Type B pancreatic cell (in vitro differentiated cells): ENCODE data around the gene RNASE7. TPM values are rescaled to one million over a fixed set of nuclear protein-coding genes. Genes with fewer than 3 reads are reported as not detected.

Experiments used
- DNase-seq: peaks from one replicate; pipeline ENCODE4 v3.0.0; 2021; ENCODE audit warnings: mixed read lengths; ENCODE audit not compliant: unreplicated experiment; ENCODE audit errors: extremely low spot score
- H3K27ac Mint-ChIP-seq: 2 replicates; pipeline ENCODE4 v1.8.0; 2021; ENCODE audit warnings: mild to moderate bottlenecking, mixed read lengths
- H3K27me3 Mint-ChIP-seq: 2 replicates; pipeline ENCODE4 v1.8.0; 2021; ENCODE audit warnings: mixed read lengths
- H3K36me3 Mint-ChIP-seq: 2 replicates; pipeline ENCODE4 v1.8.0; 2021; ENCODE audit warnings: mixed read lengths
- H3K4me1 Mint-ChIP-seq: one replicate; pipeline ENCODE4 v1.8.0; 2021; ENCODE audit warnings: mixed read lengths; ENCODE audit not compliant: unreplicated experiment
- H3K4me3 Mint-ChIP-seq: 2 replicates; pipeline ENCODE4 v1.8.0; 2021; ENCODE audit warnings: mild to moderate bottlenecking, mixed read lengths
- H3K9me3 Mint-ChIP-seq: 2 replicates; pipeline ENCODE4 v1.8.0; 2021; ENCODE audit warnings: mixed read lengths
- total RNA-seq: library from RNA; stranded (reverse); gene quantifications from 2 replicates; pipeline ENCODE4 v1.2.1, GENCODE V29; 2021; ENCODE audit warnings: low replicate concordance
- TF ChIP-seq, protein P1 (sequence below): fragments of 200-600 bp; sonication (generic); conservative IDR thresholded peaks from 2 replicates; pipeline ENCODE4 v1.5.0; 2021; ENCODE audit warnings: antibody characterized with exemption, mild to moderate bottlenecking

The RNASE7 gene
- total RNA-seq, 1 donor from 2014 or later = not detected

DNA sequence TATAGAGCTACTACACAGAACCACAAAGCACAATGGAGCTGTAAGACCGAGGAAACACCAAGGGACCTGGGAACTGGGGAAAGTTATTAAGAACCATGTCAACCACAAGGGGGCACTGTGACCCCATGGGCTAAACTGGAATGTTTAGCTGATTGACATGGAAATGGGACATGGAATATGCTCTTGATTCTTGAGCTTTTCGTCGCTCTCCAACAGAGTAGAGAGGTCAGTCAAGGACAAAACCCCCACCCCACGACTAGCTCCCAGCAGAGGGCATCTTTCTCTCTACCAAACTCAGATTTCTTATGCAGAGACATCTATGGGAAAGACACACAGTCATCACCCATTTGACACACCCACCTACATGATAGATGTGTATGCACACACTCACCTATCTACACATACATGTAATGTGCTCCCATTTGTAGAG lies 27.4 kb upstream of the RNASE7 start:
- peak; percentile 87 for DNase-seq
- H3K27me3 Mint-ChIP-seq = peaks cover 6% of the 10 kb centered on the region
- no peaks in the 10 kb centered on the region for H3K9me3 Mint-ChIP-seq
- H3K4me3 Mint-ChIP-seq = no peak overlapping the region
- no peaks in the 10 kb centered on the region for H3K36me3 Mint-ChIP-seq
- peak overlapping the region; percentile 47 for H3K27ac Mint-ChIP-seq
- H3K4me1 Mint-ChIP-seq = peaks cover 13% of the 10 kb centered on the region
- TF ChIP-seq, protein P1, sequence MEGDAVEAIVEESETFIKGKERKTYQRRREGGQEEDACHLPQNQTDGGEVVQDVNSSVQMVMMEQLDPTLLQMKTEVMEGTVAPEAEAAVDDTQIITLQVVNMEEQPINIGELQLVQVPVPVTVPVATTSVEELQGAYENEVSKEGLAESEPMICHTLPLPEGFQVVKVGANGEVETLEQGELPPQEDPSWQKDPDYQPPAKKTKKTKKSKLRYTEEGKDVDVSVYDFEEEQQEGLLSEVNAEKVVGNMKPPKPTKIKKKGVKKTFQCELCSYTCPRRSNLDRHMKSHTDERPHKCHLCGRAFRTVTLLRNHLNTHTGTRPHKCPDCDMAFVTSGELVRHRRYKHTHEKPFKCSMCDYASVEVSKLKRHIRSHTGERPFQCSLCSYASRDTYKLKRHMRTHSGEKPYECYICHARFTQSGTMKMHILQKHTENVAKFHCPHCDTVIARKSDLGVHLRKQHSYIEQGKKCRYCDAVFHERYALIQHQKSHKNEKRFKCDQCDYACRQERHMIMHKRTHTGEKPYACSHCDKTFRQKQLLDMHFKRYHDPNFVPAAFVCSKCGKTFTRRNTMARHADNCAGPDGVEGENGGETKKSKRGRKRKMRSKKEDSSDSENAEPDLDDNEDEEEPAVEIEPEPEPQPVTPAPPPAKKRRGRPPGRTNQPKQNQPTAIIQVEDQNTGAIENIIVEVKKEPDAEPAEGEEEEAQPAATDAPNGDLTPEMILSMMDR = peak; percentile 95

- H3K27me3 Mint-ChIP-seq = peaks cover 6% of the 10 kb centered on the region
- TF ChIP-seq, protein P1 = no peak
- H3K4me3 Mint-ChIP-seq = no peak overlapping the region
- DNase-seq = no peak
- no peak overlapping the region for H3K27ac Mint-ChIP-seq
- no peaks in the 10 kb centered on the region for H3K36me3 Mint-ChIP-seq
- H3K4me1 Mint-ChIP-seq = peaks cover 13% of the 10 kb centered on the region
- H3K9me3 Mint-ChIP-seq = no peaks in the 10 kb centered on the region
Observed at GRCh38 chr14:21015312-21015711, 26.9 kb upstream of the RNASE7 start.

DNA sequence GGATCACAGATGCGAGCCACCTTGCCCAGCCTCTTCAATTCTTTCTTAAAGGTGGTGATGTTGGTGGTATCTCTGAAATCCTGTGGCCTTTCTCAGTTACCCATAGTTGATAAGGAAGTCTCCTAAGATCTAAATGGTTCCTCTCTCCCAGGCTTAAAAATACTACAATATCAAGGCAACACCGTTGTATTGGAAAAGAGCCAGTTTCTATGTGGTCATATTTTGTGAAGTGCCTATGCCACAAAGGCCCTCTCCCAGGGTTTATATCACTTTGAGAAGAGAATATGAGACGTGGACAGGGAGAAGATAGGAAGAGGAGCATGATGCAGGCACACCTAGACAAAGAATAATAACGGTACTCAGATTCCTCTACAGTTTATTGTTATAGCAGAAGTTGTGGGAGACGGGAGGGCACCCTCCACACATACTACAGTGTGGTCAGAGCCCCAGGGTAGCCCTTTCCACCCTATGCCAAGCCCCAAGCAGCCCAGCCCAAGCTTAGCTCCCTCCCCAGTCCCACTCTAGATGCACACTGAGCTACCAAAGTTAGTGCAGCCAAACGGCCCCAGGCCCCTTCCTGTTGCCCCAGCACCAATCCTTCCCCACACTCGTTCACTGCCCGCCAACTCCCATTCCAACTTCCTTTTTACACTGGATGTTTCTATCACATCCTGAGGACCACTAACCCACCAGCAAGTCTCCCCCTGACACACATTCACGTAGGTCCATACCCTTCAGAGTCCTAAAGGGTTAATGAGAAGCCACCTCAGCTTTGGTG lies 25.6 kb upstream of the RNASE7 start:
- H3K27me3 Mint-ChIP-seq = peaks cover 6% of the 10 kb centered on the region
- no peaks in the 10 kb centered on the region for H3K9me3 Mint-ChIP-seq
- H3K4me1 Mint-ChIP-seq = peaks cover 17% of the 10 kb centered on the region
- DNase-seq = no peak
- TF ChIP-seq, protein P1 = no peak
- H3K27ac Mint-ChIP-seq = no peak overlapping the region
- H3K4me3 Mint-ChIP-seq = no peak overlapping the region
- H3K36me3 Mint-ChIP-seq = peaks cover 3% of the 10 kb centered on the region

- Mint-ChIP-seq H3K4me1 (peaks cover 21% of the 10 kb centered on the region), H3K27me3 (peaks cover 7% of the 10 kb centered on the region), H3K27ac (no peak overlapping the region), H3K4me3 (no peak overlapping the region), H3K9me3 (no peaks in the 10 kb centered on the region), H3K36me3 (peaks cover 8% of the 10 kb centered on the region)
- TF ChIP-seq, protein P1 = no peak
- DNase-seq = no peak
Observed at GRCh38 chr14:21017528-21018245, 24.5 kb upstream of the RNASE7 start.

DNA sequence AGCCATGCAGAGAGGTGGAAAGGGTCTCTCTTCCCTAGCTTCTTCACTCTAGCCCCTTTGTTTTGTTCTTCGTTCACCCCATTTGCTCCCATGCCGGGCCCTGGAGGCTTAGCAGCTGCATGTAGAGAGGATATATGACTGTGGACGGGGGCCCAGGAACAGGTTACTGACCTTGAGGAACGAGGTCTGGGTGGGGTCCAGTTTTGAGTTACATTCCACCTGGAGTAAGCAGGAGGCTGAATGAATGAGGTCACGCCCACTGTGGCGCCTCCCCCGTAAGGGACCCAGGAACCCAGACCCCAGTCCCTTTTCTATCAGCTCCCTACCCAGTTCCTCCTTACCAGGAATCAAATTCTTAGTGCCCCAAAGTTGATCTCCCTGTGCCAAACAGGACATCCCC lies 23.9 kb upstream of the RNASE7 start:
- TF ChIP-seq, protein P1 = no peak
- Mint-ChIP-seq H3K4me1 (peaks cover 21% of the 10 kb centered on the region), H3K36me3 (peaks cover 8% of the 10 kb centered on the region), H3K27ac (no peak overlapping the region), H3K9me3 (no peaks in the 10 kb centered on the region), H3K4me3 (no peak overlapping the region), H3K27me3 (peaks cover 5% of the 10 kb centered on the region)
- no peak for DNase-seq
